SK-N-SH treated with all-trans-retinoic acid at 6 μM for 48 hours (cell line): ENCODE results near the gene PELI3.

ENCODE experiments used
- ATAC-seq: fragments of 200-7000 bp; cut with Tn5 transposase; 3 replicates; pipeline ENCODE4 v1.9.1; 2020; ENCODE audit warnings: mild to moderate bottlenecking, moderate library complexity
- ARNTL ChIP-seq: fragments of 450-650 bp; formaldehyde crosslinking; IDR thresholded peaks from 2 replicates; pipeline ENCODE4 v1.5.0; 2020; ENCODE audit warnings: low read depth, mild to moderate bottlenecking, moderate library complexity, borderline replicate concordance
- BACH2 ChIP-seq: fragments of 250-450 bp; sonication (Bioruptor Pico); IDR thresholded peaks from 2 replicates; pipeline ENCODE4 v1.9.0; 2021; ENCODE audit warnings: mild to moderate bottlenecking, borderline replicate concordance
- CSDC2 ChIP-seq: fragments of 250-450 bp; sonication (Bioruptor Pico); IDR thresholded peaks from 2 replicates; pipeline ENCODE4 v1.5.0; 2020; ENCODE audit warnings: mild to moderate bottlenecking, moderate library complexity
- ESRRG ChIP-seq: fragments of 250-450 bp; sonication (Bioruptor Pico); IDR thresholded peaks from 2 replicates; pipeline ENCODE4 v1.6.1; 2021; ENCODE audit warnings: mild to moderate bottlenecking
- GLIS3 ChIP-seq: fragments of 250-450 bp; sonication (Bioruptor Pico); IDR thresholded peaks from 2 replicates; pipeline ENCODE4 v1.5.0; 2020; ENCODE audit warnings: mild to moderate bottlenecking, moderate library complexity
- ISL1 ChIP-seq: fragments of 250-450 bp; sonication (Bioruptor Pico); IDR thresholded peaks from 2 replicates; pipeline ENCODE4 v2.1.2; 2022; ENCODE audit warnings: mild to moderate bottlenecking, moderate library complexity
- OSR1 ChIP-seq: fragments of 250-450 bp; sonication (Bioruptor Pico); IDR thresholded peaks from 2 replicates; pipeline ENCODE4 v1.8.0; 2022; ENCODE audit warnings: moderate library complexity, mild to moderate bottlenecking, inconsistent platforms
- PPARA ChIP-seq: fragments of 250-450 bp; sonication (Bioruptor Pico); IDR thresholded peaks from 2 replicates; pipeline ENCODE4 v1.5.0; 2020; ENCODE audit warnings: mild to moderate bottlenecking, borderline replicate concordance
- RARB ChIP-seq: fragments of 250-450 bp; sonication (Bioruptor Pico); IDR thresholded peaks from 2 replicates; pipeline ENCODE4 v1.8.0; 2021; ENCODE audit warnings: mild to moderate bottlenecking, moderate library complexity
- SNAI2 ChIP-seq: fragments of 250-450 bp; sonication (Bioruptor Pico); IDR thresholded peaks from 2 replicates; pipeline ENCODE4 v1.5.0; 2020; ENCODE audit warnings: mild to moderate bottlenecking, moderate library complexity
- TCF4 ChIP-seq: fragments of 250-450 bp; sonication (Bioruptor Pico); IDR thresholded peaks from 2 replicates; pipeline ENCODE4 v1.8.0; 2021; ENCODE audit warnings: mild to moderate bottlenecking, moderate library complexity, borderline replicate concordance
- TOX ChIP-seq: fragments of 250-450 bp; sonication (Bioruptor Pico); IDR thresholded peaks from 2 replicates; pipeline ENCODE4 v1.8.0; 2021; ENCODE audit warnings: mild to moderate bottlenecking, moderate library complexity, borderline replicate concordance
- ZC3H10 ChIP-seq: fragments of 250-450 bp; sonication (Bioruptor Pico); IDR thresholded peaks from 2 replicates; pipeline ENCODE4 v1.5.1; 2021; ENCODE audit warnings: mild to moderate bottlenecking, moderate library complexity
- ZFP3 ChIP-seq: fragments of 250-450 bp; sonication (Bioruptor Pico); IDR thresholded peaks from 2 replicates; pipeline ENCODE4 v1.5.0; 2020; ENCODE audit warnings: mild to moderate bottlenecking, moderate library complexity
- ZNF565 ChIP-seq: fragments of 450-650 bp; formaldehyde crosslinking; conservative IDR thresholded peaks from 2 replicates; pipeline ENCODE4 v1.5.0; 2020; ENCODE audit warnings: low read depth, mild to moderate bottlenecking, moderate library complexity
- ZNF70 ChIP-seq: fragments of 450-650 bp; formaldehyde crosslinking; IDR thresholded peaks from 2 replicates; pipeline ENCODE4 v1.5.0; 2020; ENCODE audit warnings: mild to moderate bottlenecking, moderate library complexity
- ZNF8 ChIP-seq: fragments of 450-650 bp; formaldehyde crosslinking; IDR thresholded peaks from 2 replicates; pipeline ENCODE4 v1.5.0; 2020; ENCODE audit warnings: mild to moderate bottlenecking, moderate library complexity
- TF ChIP-seq, protein P1 (sequence below): fragments of 250-450 bp; sonication (Bioruptor Pico); IDR thresholded peaks from 2 replicates; pipeline ENCODE4 v1.5.1; 2020; ENCODE audit warnings: low read depth, mild to moderate bottlenecking, moderate library complexity
- TF ChIP-seq, protein P2 (sequence below): fragments of 250-450 bp; sonication (Bioruptor Pico); IDR thresholded peaks from 2 replicates; pipeline ENCODE4 v1.5.1; 2021; ENCODE audit warnings: mild to moderate bottlenecking, moderate library complexity
- TF ChIP-seq, protein P3 (sequence below): fragments of 250-450 bp; sonication (Bioruptor Pico); IDR thresholded peaks from 2 replicates; pipeline ENCODE4 v1.8.0; 2021; ENCODE audit warnings: low read depth, mild to moderate bottlenecking, moderate library complexity, borderline replicate concordance
- TF ChIP-seq, protein P4 (sequence below): fragments of 250-450 bp; sonication (Bioruptor Pico); IDR thresholded peaks from 2 replicates; pipeline ENCODE4 v1.5.0; 2020; ENCODE audit warnings: mild to moderate bottlenecking, moderate library complexity
- TF ChIP-seq, protein P5 (sequence below): fragments of 250-450 bp; sonication (Bioruptor Pico); IDR thresholded peaks from 2 replicates; pipeline ENCODE4 v1.8.0; 2020; ENCODE audit warnings: mild to moderate bottlenecking, moderate library complexity, borderline replicate concordance

Gene PELI3

DNA sequence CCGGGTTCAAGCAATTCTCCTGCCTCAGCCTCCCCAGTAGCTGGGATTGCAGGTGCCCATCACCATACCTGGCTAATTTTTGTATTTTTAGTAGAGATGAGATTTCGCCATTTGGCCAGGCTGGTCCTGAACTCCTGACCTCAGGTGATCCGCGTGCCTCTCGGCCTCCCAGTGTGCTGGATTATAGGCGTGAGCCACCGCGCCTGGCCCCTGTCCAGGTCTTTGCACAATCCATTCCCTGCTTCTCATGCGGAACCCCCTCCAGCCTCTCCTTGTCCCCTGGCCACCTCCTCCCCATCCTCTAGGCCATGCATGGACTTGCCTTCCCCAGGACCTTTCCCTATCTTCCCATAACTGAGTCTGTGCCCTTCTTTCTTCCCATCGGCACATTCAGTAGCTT is 22.3 kb downstream of the PELI3 start:
- no peak for ATAC-seq
- TF ChIP-seq, protein P1, sequence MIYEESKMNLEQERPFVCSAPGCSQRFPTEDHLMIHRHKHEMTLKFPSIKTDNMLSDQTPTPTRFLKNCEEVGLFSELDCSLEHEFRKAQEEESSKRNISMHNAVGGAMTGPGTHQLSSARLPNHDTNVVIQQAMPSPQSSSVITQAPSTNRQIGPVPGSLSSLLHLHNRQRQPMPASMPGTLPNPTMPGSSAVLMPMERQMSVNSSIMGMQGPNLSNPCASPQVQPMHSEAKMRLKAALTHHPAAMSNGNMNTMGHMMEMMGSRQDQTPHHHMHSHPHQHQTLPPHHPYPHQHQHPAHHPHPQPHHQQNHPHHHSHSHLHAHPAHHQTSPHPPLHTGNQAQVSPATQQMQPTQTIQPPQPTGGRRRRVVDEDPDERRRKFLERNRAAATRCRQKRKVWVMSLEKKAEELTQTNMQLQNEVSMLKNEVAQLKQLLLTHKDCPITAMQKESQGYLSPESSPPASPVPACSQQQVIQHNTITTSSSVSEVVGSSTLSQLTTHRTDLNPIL (CRISPR knock-in tag): no peak
- TF ChIP-seq CSDC2 (no peak), GLIS3 (CRISPR knock-in tag) (no peak), BACH2 (CRISPR knock-in tag) (no peak), OSR1 (CRISPR knock-in tag) (no peak)

DNA sequence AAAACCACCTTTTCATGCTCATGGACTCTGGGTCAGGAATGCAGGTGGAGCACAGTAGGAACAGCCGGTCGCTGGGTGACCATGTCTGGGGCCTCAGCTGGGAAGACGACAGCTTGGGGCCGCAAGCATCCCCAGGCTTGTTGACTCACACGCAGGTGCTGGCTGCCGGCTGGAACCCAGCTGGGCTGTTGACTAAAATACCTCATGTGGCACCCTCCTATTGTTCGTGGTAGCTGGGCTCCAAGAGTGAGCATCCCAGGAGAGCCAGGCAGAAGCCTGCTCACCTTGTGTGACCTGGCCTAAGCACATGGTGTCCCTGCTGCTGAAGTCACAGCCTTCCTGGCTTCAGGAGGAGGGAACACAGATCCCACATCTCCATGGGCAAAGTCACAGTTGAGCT is 22.9 kb downstream of the PELI3 start:
- TF ChIP-seq ZNF8 (CRISPR knock-in tag): no peak
- TF ChIP-seq, protein P2, sequence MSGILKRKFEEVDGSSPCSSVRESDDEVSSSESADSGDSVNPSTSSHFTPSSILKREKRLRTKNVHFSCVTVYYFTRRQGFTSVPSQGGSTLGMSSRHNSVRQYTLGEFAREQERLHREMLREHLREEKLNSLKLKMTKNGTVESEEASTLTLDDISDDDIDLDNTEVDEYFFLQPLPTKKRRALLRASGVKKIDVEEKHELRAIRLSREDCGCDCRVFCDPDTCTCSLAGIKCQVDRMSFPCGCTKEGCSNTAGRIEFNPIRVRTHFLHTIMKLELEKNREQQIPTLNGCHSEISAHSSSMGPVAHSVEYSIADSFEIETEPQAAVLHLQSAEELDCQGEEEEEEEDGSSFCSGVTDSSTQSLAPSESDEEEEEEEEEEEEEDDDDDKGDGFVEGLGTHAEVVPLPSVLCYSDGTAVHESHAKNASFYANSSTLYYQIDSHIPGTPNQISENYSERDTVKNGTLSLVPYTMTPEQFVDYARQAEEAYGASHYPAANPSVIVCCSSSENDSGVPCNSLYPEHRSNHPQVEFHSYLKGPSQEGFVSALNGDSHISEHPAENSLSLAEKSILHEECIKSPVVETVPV (CRISPR knock-in tag): no peak
- no peak for TF ChIP-seq ZC3H10 (CRISPR knock-in tag)
- TF ChIP-seq, protein P3, sequence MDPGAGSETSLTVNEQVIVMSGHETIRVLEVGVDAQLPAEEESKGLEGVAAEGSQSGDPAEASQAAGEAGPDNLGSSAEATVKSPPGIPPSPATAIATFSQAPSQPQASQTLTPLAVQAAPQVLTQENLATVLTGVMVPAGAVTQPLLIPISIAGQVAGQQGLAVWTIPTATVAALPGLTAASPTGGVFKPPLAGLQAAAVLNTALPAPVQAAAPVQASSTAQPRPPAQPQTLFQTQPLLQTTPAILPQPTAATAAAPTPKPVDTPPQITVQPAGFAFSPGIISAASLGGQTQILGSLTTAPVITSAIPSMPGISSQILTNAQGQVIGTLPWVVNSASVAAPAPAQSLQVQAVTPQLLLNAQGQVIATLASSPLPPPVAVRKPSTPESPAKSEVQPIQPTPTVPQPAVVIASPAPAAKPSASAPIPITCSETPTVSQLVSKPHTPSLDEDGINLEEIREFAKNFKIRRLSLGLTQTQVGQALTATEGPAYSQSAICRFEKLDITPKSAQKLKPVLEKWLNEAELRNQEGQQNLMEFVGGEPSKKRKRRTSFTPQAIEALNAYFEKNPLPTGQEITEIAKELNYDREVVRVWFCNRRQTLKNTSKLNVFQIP (CRISPR knock-in tag): no peak
- TF ChIP-seq BACH2 (CRISPR knock-in tag): no peak
- no peak for TF ChIP-seq ARNTL
- no peak for TF ChIP-seq TOX (CRISPR knock-in tag)
- TF ChIP-seq ESRRG (CRISPR knock-in tag): no peak
- TF ChIP-seq ISL1 (CRISPR knock-in tag): no peak
- TF ChIP-seq, protein P1 (CRISPR knock-in tag): no peak
- TF ChIP-seq TCF4 (CRISPR knock-in tag): no peak
- TF ChIP-seq CSDC2: no peak
- TF ChIP-seq OSR1 (CRISPR knock-in tag): no peak
- ATAC-seq: no peak

DNA sequence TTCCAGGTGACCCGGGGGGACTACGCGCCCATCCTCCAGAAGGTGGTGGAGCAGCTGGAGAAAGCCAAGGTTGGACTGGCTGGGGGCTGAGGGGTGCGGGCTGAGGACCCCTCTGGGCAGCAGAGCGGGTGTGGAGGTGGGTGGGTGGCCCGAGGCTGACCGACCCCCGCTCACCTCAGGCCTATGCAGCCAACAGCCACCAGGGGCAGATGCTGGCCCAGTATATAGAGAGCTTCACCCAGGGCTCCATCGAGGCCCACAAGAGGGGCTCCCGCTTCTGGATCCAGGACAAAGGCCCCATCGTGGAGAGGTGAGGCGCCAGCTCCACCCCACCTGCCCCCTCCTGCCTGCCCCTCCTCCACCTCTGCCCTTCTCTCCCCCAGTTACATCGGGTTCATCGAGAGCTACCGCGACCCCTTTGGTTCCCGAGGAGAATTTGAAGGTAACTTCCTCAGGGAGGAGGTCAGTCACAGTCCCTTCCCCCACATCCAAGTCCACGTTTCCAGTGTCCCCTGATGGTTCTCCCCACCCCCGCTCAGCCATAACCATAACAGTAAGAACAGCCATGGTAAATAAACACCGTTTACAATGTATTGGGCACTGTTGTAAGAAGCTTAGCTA is 24.7 kb downstream of the PELI3 start:
- TF ChIP-seq TCF4 (CRISPR knock-in tag) (no peak), ZNF8 (CRISPR knock-in tag) (no peak), ESRRG (CRISPR knock-in tag) (no peak), ZFP3 (no peak)
- peak; percentile 76 for ATAC-seq

DNA sequence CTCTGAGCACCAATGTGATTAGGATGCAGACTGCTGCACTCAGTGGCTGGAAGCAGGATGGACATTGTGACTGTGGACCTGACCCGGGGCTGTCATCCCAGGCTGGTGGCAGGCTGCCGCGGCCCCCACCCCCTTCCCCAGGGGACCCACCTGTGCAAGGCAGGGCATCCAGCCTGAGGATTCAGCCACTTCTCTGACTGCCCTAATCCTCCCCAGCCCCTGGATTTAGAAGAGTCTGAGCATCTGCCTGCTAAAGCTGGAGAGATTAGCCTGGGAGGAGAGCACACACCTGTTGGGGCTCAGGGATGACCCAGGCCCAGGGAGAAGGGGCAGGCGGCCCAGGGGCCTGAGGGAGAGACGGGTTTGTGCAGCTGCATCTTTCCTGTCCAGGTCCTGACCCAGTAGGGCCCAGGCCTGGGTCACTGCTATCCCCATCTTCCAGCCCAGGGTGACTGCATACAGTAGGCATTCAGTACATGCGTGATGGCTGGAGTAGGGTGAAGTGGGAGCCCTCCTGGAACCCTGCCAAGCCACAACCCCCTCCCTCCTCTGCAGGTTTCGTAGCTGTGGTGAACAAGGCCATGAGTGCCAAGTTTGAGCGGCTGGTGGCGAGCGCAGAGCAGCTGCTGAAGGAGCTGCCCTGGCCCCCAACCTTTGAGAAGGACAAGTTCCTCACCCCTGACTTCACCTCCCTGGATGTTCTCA is 25.6 kb downstream of the PELI3 start:
- no peak for ATAC-seq
- no peak for TF ChIP-seq ZNF70
- TF ChIP-seq ZNF8 (CRISPR knock-in tag): no peak
- TF ChIP-seq, protein P4, sequence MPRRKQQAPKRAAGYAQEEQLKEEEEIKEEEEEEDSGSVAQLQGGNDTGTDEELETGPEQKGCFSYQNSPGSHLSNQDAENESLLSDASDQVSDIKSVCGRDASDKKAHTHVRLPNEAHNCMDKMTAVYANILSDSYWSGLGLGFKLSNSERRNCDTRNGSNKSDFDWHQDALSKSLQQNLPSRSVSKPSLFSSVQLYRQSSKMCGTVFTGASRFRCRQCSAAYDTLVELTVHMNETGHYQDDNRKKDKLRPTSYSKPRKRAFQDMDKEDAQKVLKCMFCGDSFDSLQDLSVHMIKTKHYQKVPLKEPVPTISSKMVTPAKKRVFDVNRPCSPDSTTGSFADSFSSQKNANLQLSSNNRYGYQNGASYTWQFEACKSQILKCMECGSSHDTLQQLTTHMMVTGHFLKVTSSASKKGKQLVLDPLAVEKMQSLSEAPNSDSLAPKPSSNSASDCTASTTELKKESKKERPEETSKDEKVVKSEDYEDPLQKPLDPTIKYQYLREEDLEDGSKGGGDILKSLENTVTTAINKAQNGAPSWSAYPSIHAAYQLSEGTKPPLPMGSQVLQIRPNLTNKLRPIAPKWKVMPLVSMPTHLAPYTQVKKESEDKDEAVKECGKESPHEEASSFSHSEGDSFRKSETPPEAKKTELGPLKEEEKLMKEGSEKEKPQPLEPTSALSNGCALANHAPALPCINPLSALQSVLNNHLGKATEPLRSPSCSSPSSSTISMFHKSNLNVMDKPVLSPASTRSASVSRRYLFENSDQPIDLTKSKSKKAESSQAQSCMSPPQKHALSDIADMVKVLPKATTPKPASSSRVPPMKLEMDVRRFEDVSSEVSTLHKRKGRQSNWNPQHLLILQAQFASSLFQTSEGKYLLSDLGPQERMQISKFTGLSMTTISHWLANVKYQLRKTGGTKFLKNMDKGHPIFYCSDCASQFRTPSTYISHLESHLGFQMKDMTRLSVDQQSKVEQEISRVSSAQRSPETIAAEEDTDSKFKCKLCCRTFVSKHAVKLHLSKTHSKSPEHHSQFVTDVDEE (CRISPR knock-in tag): no peak
- no peak for TF ChIP-seq BACH2 (CRISPR knock-in tag)
- TF ChIP-seq ZNF565: no peak
- no peak for TF ChIP-seq RARB (CRISPR knock-in tag)
- no peak for TF ChIP-seq ZC3H10 (CRISPR knock-in tag)
- TF ChIP-seq, protein P1 (CRISPR knock-in tag): no peak
- TF ChIP-seq TOX (CRISPR knock-in tag): no peak
- TF ChIP-seq GLIS3 (CRISPR knock-in tag): no peak
- TF ChIP-seq, protein P5, sequence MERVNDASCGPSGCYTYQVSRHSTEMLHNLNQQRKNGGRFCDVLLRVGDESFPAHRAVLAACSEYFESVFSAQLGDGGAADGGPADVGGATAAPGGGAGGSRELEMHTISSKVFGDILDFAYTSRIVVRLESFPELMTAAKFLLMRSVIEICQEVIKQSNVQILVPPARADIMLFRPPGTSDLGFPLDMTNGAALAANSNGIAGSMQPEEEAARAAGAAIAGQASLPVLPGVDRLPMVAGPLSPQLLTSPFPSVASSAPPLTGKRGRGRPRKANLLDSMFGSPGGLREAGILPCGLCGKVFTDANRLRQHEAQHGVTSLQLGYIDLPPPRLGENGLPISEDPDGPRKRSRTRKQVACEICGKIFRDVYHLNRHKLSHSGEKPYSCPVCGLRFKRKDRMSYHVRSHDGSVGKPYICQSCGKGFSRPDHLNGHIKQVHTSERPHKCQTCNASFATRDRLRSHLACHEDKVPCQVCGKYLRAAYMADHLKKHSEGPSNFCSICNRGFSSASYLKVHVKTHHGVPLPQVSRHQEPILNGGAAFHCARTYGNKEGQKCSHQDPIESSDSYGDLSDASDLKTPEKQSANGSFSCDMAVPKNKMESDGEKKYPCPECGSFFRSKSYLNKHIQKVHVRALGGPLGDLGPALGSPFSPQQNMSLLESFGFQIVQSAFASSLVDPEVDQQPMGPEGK (CRISPR knock-in tag): no peak
- TF ChIP-seq ESRRG (CRISPR knock-in tag): no peak
- no peak for TF ChIP-seq SNAI2 (CRISPR knock-in tag)
- no peak for TF ChIP-seq ISL1 (CRISPR knock-in tag)
- no peak for TF ChIP-seq TCF4 (CRISPR knock-in tag)
- TF ChIP-seq ARNTL: no peak
- TF ChIP-seq PPARA (CRISPR knock-in tag): no peak
- TF ChIP-seq OSR1 (CRISPR knock-in tag): no peak
